Activated T-helper 1 cell treated with Interleukin-2 at 50 U/mL for 16 hours (primary cell): ENCODE data around the gene C1orf21.

Source experiments
- DNase-seq: peaks from one replicate; pipeline ENCODE4 v3.0.0-alpha.2; 2020; ENCODE audit warnings: low read depth

The C1orf21 gene

GRCh38 chr1:184447651-184448185 lies 60.9 kb downstream of the C1orf21 start:
- no peak for DNase-seq

GRCh38 chr1:184449916-184450315 lies 63.1 kb downstream of the C1orf21 start:
- no peak for DNase-seq

DNA sequence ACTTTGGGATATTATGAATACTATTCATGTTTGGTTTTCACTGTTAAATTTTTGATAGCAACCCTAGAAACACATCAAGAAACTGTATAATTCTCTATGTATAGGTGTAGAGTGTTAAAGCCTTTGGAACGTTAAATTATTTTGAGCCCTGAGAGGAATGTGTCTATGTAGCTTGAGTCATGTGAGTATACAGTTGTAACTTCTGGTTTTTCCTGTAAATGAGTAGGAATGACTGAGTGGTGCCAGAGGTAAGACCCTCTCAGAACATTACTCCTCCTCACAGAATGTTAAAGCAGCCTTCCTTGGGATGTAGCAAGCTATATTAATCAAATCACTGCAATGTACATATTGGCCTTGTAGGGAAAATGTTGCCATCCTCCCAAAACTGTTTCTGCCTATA lies 69.0 kb downstream of the C1orf21 start:
- no peak for DNase-seq

DNA sequence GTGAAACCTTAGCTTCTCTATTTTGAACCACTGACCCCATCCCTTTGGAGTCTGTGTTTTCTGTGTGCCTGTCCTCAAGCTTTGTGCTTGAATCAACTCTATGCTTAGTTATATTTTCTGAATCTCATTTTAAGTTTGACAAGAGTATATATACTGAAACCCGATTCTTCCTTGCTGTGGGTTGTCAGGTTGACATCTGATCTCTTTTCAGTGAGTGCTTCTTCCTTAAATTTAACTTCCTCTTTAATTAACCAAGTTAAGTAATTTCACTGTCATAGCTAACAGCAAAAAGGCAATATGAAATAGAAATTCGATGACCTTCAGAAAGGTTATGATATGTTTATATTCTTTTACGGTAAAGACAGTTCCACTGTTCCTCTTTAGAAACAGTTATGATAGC lies 69.4 kb downstream of the C1orf21 start:
- DNase-seq, result no peak

- no peak for DNase-seq
Observed at GRCh38 chr1:184457500-184457899, 70.7 kb downstream of the C1orf21 start.

DNA sequence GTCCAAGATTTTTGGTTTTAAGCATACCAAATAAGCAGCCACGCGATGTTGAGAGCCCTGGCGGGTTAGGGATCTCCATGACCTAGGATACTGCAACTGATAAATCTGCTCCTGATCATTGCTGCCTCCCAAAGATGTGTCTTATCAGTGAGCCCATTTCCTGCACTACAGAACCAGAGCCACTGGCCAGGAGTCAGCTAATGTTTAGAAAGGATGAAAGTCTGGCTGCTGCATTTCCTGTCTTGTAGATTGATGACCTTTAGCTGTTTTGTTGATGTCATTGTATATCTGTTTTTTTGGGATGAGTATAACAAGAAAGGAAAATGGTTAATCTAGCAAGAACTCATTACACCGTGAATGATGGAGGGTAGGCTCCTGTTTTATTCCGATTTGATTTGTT lies 74.5 kb downstream of the C1orf21 start:
- DNase-seq, result no peak

- DNase-seq, result no peak
Observed at GRCh38 chr1:184462155-184462554, 75.3 kb downstream of the C1orf21 start.

GRCh38 chr1:184462990-184463389 lies 76.2 kb downstream of the C1orf21 start:
- no peak for DNase-seq

DNA sequence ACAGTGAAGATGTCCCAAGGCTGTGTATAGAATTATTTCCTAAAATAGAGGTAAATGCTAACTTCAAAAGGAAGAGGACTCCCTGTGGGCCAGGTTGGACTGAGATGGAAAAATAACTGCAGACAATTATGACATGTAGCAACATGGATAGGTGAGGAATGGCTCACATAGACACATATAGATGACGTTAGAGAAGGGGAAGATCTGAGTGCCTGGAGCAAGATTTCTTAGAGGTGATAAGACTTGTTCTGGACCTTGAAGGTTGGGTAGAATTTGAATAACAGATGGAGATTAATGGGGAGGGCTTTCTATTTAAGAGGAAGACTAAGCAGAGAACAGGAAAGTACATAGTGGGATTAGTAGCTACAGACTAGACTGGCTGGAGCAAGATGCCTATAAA lies 76.9 kb downstream of the C1orf21 start:
- no peak for DNase-seq

DNA sequence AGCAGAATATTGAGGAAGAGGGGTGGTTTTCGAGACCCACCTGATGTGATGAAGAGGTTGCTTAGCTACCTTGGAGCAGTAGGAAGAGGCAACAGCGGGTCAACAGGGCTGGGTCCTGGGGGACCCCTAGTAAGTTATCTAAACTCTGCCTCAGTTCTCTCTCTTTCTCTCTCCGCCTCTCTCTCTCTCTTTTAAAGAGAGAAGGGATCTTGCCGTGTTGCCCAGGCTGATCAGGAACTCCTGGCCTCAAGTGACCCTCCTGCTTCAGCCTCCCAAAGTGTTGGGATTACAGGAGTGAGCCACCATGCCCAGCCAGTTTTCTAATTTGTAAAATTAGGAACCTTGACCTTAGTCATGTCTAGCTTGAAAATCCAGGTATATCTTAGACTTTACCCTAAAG lies 77.9 kb downstream of the C1orf21 start:
- DNase-seq, result no peak

- no peak for DNase-seq
Observed at GRCh38 chr1:184465489-184466146, 78.8 kb downstream of the C1orf21 start.

DNA sequence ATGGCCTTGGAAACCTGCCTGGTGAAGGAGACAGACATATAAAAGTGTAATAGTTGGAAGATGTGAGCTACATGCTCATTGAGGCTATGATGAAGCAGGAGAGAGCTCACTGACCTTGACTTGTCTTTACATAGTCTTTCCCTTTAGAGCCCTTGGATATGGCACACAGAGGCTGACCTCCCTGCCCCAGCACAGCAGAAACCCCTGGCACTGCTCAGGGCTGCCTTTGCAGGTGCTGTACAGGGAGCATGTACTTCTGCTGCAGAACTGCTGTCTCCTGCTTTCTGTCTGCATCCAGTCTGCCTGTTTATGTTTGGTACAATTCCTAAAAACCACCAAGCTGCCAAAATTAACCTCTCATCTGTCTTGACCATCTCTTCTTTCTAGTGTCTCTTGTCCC lies 80.5 kb downstream of the C1orf21 start:
- no peak for DNase-seq

DNA sequence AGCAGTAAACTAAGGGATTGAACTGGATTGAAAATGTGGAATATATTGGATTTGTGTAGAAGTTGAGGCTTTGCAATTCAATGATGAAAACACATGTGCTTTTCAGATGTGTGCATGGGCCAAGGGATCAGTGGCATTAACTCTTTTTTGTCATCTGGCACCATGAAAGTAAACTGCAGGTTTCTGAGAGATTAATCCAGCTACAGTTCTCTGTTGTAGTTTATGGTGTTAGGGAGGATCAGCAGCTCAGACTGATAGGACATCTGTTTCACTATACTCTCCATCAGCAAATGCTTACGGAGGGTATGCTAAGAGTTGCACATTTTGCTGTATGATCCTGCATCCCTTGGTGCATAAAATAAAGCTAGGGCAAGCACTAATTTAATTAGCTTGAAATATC lies 82.6 kb downstream of the C1orf21 start:
- no peak for DNase-seq

DNA sequence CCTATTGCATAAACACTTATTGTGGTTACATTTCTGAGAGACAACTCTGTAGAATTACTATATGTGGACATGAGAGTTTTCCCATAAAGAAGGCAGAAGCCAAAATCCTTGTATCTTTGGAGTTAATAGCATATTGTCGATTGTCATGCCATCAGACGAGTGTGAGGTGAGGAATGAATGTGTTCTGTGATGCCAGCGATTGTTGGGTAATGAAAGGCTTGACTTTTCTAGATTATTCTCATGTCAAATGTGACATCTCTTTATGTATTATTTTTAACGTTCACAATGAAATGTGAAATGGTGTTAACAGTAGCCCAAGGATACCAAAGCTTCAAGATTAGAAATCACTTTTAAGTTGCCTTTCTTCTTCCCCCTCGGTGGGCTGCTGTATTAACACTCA lies 84.9 kb downstream of the C1orf21 start:
- DNase-seq, result no peak

GRCh38 chr1:184472136-184472535 lies 85.3 kb downstream of the C1orf21 start:
- DNase-seq, result no peak

DNA sequence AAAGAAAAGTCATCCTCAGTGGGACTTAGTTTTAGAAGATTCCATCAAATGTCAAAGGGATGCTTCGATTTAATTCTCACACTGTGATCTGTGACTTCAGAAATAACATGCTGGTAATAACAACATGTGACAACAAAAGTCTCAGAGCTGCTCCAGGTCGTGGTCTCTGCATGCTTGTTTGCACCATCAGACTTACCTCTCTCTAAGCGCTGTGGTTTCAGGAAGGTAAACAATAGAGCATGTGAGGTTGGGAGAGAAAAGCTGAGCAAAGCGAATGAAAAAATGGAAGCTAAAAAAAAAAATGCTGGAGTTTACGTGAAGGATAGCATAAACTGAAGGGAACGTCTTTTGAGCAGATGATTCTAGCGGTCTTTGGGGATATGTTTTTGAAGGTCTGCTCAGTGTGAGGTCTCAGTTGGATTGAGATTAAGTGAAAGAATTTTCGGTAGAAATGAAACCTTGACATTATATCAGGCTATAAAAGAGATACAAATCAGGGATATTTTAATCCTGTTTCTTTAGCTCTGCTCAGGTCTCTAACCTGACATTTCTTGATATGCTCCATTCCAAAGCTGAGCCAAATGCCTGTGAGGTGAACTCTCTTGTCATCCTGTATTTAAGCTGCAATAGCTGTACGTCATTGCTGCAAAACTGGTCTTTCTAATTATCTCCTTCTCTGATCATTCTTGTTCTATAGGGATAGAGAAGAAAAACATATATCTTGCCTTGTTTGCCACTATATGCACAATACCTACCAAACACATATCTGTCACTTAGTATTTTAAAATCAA lies 86.5 kb downstream of the C1orf21 start:
- DNase-seq, result no peak

- no peak for DNase-seq
Observed at GRCh38 chr1:184476187-184476586, 89.4 kb downstream of the C1orf21 start.

GRCh38 chr1:184479435-184480167 lies 92.8 kb downstream of the C1orf21 start:
- DNase-seq, result no peak

DNA sequence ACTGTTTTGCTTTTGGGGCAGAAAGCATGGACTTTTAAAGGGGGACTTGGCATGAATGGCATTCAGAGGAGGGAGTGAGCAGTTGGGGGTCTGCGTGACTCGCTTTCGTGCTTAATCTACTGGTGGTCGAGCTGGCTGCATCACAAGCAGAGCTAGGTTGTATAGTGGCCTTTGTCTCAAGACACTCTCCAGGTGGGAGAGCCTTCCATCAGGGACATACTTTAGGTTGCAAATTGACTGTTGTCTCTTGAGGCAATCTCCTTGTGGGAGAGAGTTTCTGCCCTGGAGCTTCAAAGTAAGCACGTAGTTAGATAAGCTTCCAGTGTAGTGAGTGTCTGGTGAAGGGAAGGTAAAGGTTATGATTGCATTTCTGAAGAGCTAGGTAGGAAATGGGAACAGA lies 93.9 kb downstream of the C1orf21 start:
- DNase-seq, result no peak

DNA sequence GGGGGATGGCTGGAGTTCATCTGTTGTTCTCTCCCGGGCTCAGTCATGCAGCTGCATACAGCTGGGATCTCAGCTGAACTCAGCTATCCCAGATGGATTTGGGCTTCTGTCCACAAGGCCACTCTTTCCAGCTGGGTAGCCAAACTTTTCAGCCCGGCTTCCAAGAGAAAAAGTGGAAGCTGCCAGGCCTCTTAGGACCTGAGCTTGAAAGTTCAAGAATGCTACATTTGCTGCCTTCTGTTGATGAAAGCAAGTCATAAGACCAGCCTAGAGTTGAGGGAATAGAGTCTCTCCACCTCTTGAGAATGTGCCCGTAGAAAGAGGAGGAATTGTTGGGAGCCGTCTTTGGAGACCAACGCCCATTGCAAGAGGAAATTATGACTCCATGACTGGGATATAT lies 95.3 kb downstream of the C1orf21 start:
- no peak for DNase-seq

- no peak for DNase-seq
Observed at GRCh38 chr1:184483101-184483683, 96.4 kb downstream of the C1orf21 start.
